Measurements from ENCODE around the gene LRRC25. TPM values are rescaled to one million over a fixed set of nuclear protein-coding genes. Genes with fewer than 3 reads are reported as not detected.
A peak's percentile ranks its signal among the peaks of the same experiment; 100 is the strongest.

The LRRC25 gene
- total RNA-seq, 2 experiments from 2014 or later: 0.98 to 4.1 TPM

- peak overlapping the region; percentile 60 for H3K4me2 ChIP-seq (ENCODE audit: low read length)
- TF ChIP-seq EZH2phosphoT487 (IDR thresholded peaks at IDR 0.05; ENCODE audit: borderline replicate concordance, low read depth, low read length) (no peak), CTCF (conservative IDR thresholded peaks at IDR 0.05; ENCODE audit: low read length) (no peak)
- no peak overlapping the region for H2AFZ ChIP-seq (ENCODE audit: low read length)
- ChIA-PET POLR2A (no interaction called here), CTCF (ENCODE audit: unreplicated experiment) (interaction anchor here (0.6 kb wide), 1 partner anchor 32 kb away, joined by 7 read pairs; no protein-coding TSS in a partner anchor)
- H3K9me3 ChIP-seq (ENCODE audit: low read length): no peaks in the 10 kb centered on the region
- intact Hi-C loops (cut with micrococcal nuclease; ENCODE audit: unreplicated experiment): no loop called here
- peaks cover 20% of the 10 kb centered on the region for H3K4me1 ChIP-seq (ENCODE audit: insufficient read depth, low read length, poor library complexity, severe bottlenecking)
- DNase-seq (ENCODE audit: low spot score): peak; percentile 76
- no peak overlapping the region for H3K27ac ChIP-seq (ENCODE audit: low read depth, low read length, poor library complexity, severe bottlenecking)
- no peaks in the 10 kb centered on the region for H4K20me1 ChIP-seq (ENCODE audit: insufficient read depth, low read length)
- H3K79me2 ChIP-seq (ENCODE audit: insufficient read depth, low read depth, low read length): no peaks in the 10 kb centered on the region
- H3K4me3 ChIP-seq (ENCODE audit: low read depth, low read length, poor library complexity, severe bottlenecking): peak overlapping the region; percentile 35
- BruUV-seq (replicated peaks): no TSS peak
- H3K9me2 ChIP-seq (ENCODE audit: insufficient read depth, low read length): no peaks in the 10 kb centered on the region
- H3K36me3 ChIP-seq (ENCODE audit: insufficient read depth, low read length): no peaks in the 10 kb centered on the region
Measured at GRCh38 chr19:18436671-18437490, 39.5 kb upstream of the LRRC25 start.

GRCh38 chr19:18435842-18436670 is 38.6 kb upstream of the LRRC25 start:
- no peak for TF ChIP-seq CTCF (conservative IDR thresholded peaks at IDR 0.05; ENCODE audit: low read length)
- no peak for TF ChIP-seq EZH2phosphoT487 (IDR thresholded peaks at IDR 0.05; ENCODE audit: borderline replicate concordance, low read depth, low read length)
- H3K4me2 ChIP-seq (ENCODE audit: low read length): no peak overlapping the region
- no peaks in the 10 kb centered on the region for H3K79me2 ChIP-seq (ENCODE audit: insufficient read depth, low read depth, low read length)
- no peaks in the 10 kb centered on the region for H3K36me3 ChIP-seq (ENCODE audit: insufficient read depth, low read length)
- no peaks in the 10 kb centered on the region for H3K9me3 ChIP-seq (ENCODE audit: low read length)
- ChIA-PET POLR2A (no interaction called here), CTCF (ENCODE audit: unreplicated experiment) (no interaction called here)
- H3K4me1 ChIP-seq (ENCODE audit: insufficient read depth, low read length, poor library complexity, severe bottlenecking): peaks cover 20% of the 10 kb centered on the region
- BruUV-seq (replicated peaks): no TSS peak
- H3K4me3 ChIP-seq (ENCODE audit: low read depth, low read length, poor library complexity, severe bottlenecking): no peak overlapping the region
- no peak overlapping the region for H3K27ac ChIP-seq (ENCODE audit: low read depth, low read length, poor library complexity, severe bottlenecking)
- no peaks in the 10 kb centered on the region for H4K20me1 ChIP-seq (ENCODE audit: insufficient read depth, low read length)
- intact Hi-C loops (cut with micrococcal nuclease; ENCODE audit: unreplicated experiment): no loop called here
- no peak overlapping the region for H2AFZ ChIP-seq (ENCODE audit: low read length)
- no peak for DNase-seq (ENCODE audit: low spot score)
- no peaks in the 10 kb centered on the region for H3K9me2 ChIP-seq (ENCODE audit: insufficient read depth, low read length)

Data from OCI-LY7 (cell line).